PC-9 (cell line): ENCODE measurements around the gene UBXN2A.
"Not testable (repeated sequence)": the region's sequence is repeated elsewhere in the genome, so short reads cannot be mapped to it uniquely, and the experiment has no call there.

Experiments
- CTCF ChIP-seq: fragments of 200-600 bp; sonication (generic); conservative IDR thresholded peaks from 2 replicates; pipeline ENCODE4 v1.6.1; 2017; ENCODE audit warnings: mixed run types, antibody characterized with exemption, mild to moderate bottlenecking, moderate library complexity
- EZH2 ChIP-seq: fragments of 200-600 bp; sonication (generic); IDR thresholded peaks from 2 replicates; pipeline ENCODE4 v1.8.0; 2017; ENCODE audit warnings: antibody characterized with exemption, low read depth

GRCh38 chr2:24014902-24015301 lies 74.6 kb downstream of the UBXN2A start:
- TF ChIP-seq CTCF, EZH2: not testable (repeated sequence)
